ENCODE results near the gene PRKD1. TPM values are rescaled to one million over a fixed set of nuclear protein-coding genes. Genes with fewer than 3 reads are reported as not detected.

PRKD1 gene
- polyA plus RNA-seq, 1 of the 3 experiments (the other 2 are of a cell fraction) = 0.07 TPM

DNA sequence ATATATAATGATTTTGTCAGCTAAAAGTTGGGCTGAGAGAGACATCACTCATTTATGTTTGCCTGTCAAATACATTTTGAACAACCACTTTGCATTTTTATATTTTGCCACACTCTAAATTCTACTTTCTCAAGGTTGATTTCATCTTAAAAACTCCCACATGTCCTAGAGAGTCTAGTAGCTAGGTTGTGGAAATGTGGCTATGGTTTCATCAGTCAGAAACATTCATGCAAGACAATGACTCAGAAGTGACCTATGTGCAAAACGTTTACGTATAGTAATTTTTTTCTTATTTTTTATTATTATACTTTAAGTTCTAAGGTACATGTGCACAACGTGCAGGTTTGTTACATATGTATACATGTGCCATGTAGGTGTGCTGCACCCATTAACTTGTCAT is 27.4 kb upstream of the PRKD1 start (continued):
- TF ChIP-seq, protein P1, sequence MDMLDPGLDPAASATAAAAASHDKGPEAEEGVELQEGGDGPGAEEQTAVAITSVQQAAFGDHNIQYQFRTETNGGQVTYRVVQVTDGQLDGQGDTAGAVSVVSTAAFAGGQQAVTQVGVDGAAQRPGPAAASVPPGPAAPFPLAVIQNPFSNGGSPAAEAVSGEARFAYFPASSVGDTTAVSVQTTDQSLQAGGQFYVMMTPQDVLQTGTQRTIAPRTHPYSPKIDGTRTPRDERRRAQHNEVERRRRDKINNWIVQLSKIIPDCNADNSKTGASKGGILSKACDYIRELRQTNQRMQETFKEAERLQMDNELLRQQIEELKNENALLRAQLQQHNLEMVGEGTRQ (IDR thresholded peaks at IDR 0.05; ENCODE audit: borderline replicate concordance, low read depth, low read length) = no peak
- TF ChIP-seq FOXJ3 (CRISPR knock-in tag; IDR thresholded peaks at IDR 0.05) (no peak), SMC3 (IDR thresholded peaks at IDR 0.05; ENCODE audit: low read depth, low read length) (no peak), MXI1 (IDR thresholded peaks at IDR 0.05; ENCODE audit: low read depth, low read length) (no peak), RXRA (IDR thresholded peaks at IDR 0.05; ENCODE audit: borderline replicate concordance, low read depth) (no peak), TAF1 (IDR thresholded peaks at IDR 0.05; ENCODE audit: borderline replicate concordance, low read depth, low read length) (no peak), RAD21 (IDR thresholded peaks at IDR 0.05; ENCODE audit: low read length) (no peak), TCF12 (IDR thresholded peaks at IDR 0.05) (no peak), TEAD4 (IDR thresholded peaks at IDR 0.05; ENCODE audit: borderline replicate concordance, insufficient read depth) (no peak), FOXM1 (IDR thresholded peaks at IDR 0.05; ENCODE audit: low read depth) (no peak)
- TF ChIP-seq, protein P2, sequence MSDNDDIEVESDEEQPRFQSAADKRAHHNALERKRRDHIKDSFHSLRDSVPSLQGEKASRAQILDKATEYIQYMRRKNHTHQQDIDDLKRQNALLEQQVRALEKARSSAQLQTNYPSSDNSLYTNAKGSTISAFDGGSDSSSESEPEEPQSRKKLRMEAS (IDR thresholded peaks at IDR 0.05; ENCODE audit: low read depth) = no peak

DNA sequence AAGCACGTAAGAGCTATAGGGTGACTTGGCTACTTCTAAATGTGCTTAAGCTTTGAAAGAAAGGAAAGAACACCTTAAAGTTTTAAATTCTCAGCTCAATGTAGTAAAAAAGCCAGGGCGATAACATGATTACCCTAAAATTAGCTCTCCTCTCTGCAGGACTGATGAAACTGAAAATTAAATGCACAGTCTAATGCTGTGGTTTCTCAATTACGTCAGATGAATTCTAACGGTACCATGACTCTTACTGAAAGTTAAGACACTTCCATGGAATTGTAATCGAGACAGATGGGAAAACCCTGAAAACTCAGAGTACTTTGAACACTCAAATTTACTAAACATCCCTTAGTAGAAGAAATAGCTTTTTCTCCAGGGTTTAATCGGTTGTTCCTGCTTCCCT is 25.9 kb upstream of the PRKD1 start:
- Histone ChIP-seq H3K4me1 (ENCODE audit: control insufficient read depth in 1 of 2, insufficient read depth in 2 of 2, low read depth in 1 of 2, low read length in 1 of 2) (no peaks in the 10 kb centered on the region), H3K9me2 (no peaks in the 10 kb centered on the region), H3K79me2 (ENCODE audit: insufficient read depth) (no peaks in the 10 kb centered on the region), H3K4me3 (ENCODE audit: low read depth in 2 of 2, low read length in 1 of 2) (no peak overlapping the region), H3K4me2 (no peak overlapping the region), H4K20me1 (ENCODE audit: insufficient read depth) (no peaks in the 10 kb centered on the region), H3F3A (replicated peaks; ENCODE audit: insufficient read depth) (no peaks in the 10 kb centered on the region), H3K9ac (no peak overlapping the region), H3K9me3 (no peaks in the 10 kb centered on the region), H3K27ac (ENCODE audit: low read depth in 2 of 2, low read length in 1 of 2) (no peak overlapping the region), H2AFZ (ENCODE audit: low read depth) (no peak overlapping the region), H3K27me3 (ENCODE audit: insufficient read depth) (no peaks in the 10 kb centered on the region), H3K36me3 (replicated peaks in 1 of 2; ENCODE audit: control insufficient read depth in 1 of 2, insufficient read depth in 2 of 2, low read length in 1 of 2) (no peaks in the 10 kb centered on the region)
- under 1% methylated on average over 6 of the region's 6 CpGs for WGBS (ENCODE audit: low lambda C conversion rate)
- ChIA-PET CTCF (no interaction called here), POLR2A (no interaction called here)
- no peak for TF ChIP-seq SMC3 (IDR thresholded peaks at IDR 0.05; ENCODE audit: low read depth, low read length)
- no peak for DNase-seq

DNA sequence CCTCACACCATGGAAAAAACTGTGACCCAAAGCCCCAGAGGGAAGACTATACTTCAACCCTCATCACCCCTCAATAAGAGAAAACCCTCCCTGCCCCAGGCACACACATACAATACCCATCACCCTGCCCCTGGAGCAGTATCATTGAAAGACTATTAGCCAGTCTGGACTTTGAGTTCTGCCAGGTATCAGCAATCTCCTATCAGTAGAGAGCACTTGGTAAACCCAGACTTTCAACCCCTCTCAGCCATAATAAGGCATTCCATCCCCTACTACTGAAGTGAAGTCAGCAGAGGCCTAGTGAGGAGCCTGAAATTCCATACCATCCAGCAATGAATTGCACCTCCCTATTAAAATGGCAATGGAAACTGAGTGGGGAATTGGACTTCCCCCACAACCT is 16.4 kb upstream of the PRKD1 start:
- Histone ChIP-seq H3K27ac (ENCODE audit: low read depth in 2 of 2, low read length in 1 of 2) (no peak overlapping the region), H3K9me2 (no peaks in the 10 kb centered on the region), H4K20me1 (ENCODE audit: insufficient read depth) (no peaks in the 10 kb centered on the region), H3K4me2 (no peak overlapping the region), H3K4me1 (ENCODE audit: control insufficient read depth in 1 of 2, insufficient read depth in 2 of 2, low read depth in 1 of 2, low read length in 1 of 2) (no peaks in the 10 kb centered on the region), H3K4me3 (ENCODE audit: low read depth in 2 of 2, low read length in 1 of 2) (no peak overlapping the region), H3K9ac (no peak overlapping the region), H3K27me3 (ENCODE audit: insufficient read depth) (no peaks in the 10 kb centered on the region; the same call in 1 of the 2 replicates), H2AFZ (ENCODE audit: low read depth) (no peak overlapping the region), H3K79me2 (ENCODE audit: insufficient read depth) (no peaks in the 10 kb centered on the region), H3F3A (replicated peaks; ENCODE audit: insufficient read depth) (no peaks in the 10 kb centered on the region), H3K9me3 (no peaks in the 10 kb centered on the region), H3K36me3 (replicated peaks in 1 of 2; ENCODE audit: control insufficient read depth in 1 of 2, insufficient read depth in 2 of 2, low read length in 1 of 2) (no peaks in the 10 kb centered on the region)
- no peak for DNase-seq
- no peak for TF ChIP-seq RFX5 (IDR thresholded peaks at IDR 0.05; ENCODE audit: low read length)
- POLR2A ChIA-PET = no interaction called here
- CTCF ChIA-PET = no interaction called here

All from SK-N-SH (cell line).